IPS-15b (cell line): ENCODE measurements around the gene LAMC1.
A peak's percentile ranks its signal among the peaks of the same experiment; 100 is the strongest.

Source experiments
- H3K27me3 ChIP-seq: one replicate; pipeline ENCODE4 v1.6.1; 2013; ENCODE audit warnings: low read length; ENCODE audit not compliant: control insufficient read depth, insufficient read depth
- H3K36me3 ChIP-seq: one replicate; pipeline ENCODE4 v1.6.1; 2013; ENCODE audit warnings: low read length; ENCODE audit not compliant: control insufficient read depth, insufficient read depth
- H3K4me1 ChIP-seq: one replicate; pipeline ENCODE4 v1.6.1; 2013; ENCODE audit warnings: mild to moderate bottlenecking, low read length; ENCODE audit not compliant: control insufficient read depth, insufficient read depth
- H3K4me3 ChIP-seq: one replicate; pipeline ENCODE4 v1.5.1; 2013; ENCODE audit warnings: low read depth, low read length
- H3K9ac ChIP-seq: one replicate; pipeline ENCODE4 v1.6.1; 2013; ENCODE audit warnings: low read depth, mild to moderate bottlenecking, low read length
- H3K9me3 ChIP-seq: one replicate; pipeline ENCODE4 v1.6.1; 2013; ENCODE audit warnings: mild to moderate bottlenecking, low read length; ENCODE audit not compliant: control insufficient read depth, insufficient read depth

The LAMC1 gene

DNA sequence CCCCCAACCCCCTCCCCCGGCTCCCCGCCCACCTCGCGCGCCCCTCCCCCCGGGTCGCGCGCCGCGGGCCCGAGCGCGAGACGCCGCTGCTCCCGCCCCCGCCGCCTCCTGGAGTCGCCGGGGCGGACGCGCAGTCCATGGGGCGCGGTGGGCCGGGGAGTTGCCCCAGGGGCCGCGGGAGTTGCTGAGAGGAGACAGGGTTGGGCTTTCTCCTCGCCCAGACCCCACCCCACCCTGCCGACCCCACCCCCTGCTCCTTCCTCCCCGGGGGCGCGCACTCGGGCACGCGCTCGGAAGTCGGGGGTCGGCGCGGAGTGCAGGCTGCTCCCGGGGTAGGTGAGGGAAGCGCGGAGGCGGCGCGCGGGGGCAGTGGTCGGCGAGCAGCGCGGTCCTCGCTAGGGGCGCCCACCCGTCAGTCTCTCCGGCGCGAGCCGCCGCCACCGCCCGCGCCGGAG, at the start of gene LAMC1:
Gene LAMC1 (plus strand): TSS at position 275 of the 455 bp plus-strand sequence. CDS start 297 bp downstream, outside the sequence.
- H3K4me3 ChIP-seq = peak within 1 kb of the TSS; percentile 87
- peak within 1 kb of the TSS; percentile 91 for H3K9ac ChIP-seq
- H3K4me1 ChIP-seq = peaks cover 17% of the 10 kb centered on the region

DNA sequence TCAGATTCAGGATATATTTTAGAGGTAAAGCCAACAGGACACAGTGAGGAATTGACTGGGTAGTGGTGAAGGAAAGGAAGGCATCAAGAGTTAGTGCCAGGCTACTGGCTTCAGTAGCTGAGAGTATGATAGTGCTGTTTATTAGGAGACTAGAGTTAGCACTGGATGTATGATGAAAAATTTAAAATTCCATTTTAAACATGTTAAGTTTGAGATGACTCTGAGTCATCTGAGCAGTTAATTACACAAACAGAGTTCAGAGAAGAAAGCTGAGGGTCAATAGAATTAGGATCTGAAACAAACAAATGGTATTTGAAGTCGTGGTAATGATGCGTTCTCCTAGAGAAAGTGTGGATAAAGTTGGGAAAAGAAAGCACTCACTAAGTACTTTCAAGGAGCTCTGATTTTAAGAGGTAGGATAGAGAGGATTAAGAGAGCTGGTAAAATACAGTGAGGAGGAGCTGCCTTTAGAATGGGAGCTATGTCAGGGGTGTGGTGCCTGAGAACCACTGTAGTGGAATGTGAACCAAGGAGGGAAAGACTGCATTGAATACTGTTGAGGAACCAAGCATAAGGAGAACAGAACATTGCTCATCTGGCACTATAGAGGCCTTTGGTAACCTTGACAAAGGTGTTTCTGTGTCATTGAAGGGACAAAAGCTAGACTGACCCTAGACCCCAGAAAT, 48.6 kb upstream of the LAMC1 start:
- H3K9me3 ChIP-seq = no peaks in the 10 kb centered on the region
- H3K4me1 ChIP-seq = peaks cover 5% of the 10 kb centered on the region
- H3K27me3 ChIP-seq = no peaks in the 10 kb centered on the region
- no peak overlapping the region for H3K9ac ChIP-seq
- H3K4me3 ChIP-seq = no peak overlapping the region
- no peaks in the 10 kb centered on the region for H3K36me3 ChIP-seq

More for the DNA sequence above, at the start of gene LAMC1:
- Histone ChIP-seq H3K36me3 (no peaks in the 10 kb centered on the region), H3K27me3 (no peaks in the 10 kb centered on the region), H3K9me3 (no peaks in the 10 kb centered on the region)

GRCh38 chr1:182977480-182977879, 45.7 kb upstream of the LAMC1 start:
- Histone ChIP-seq H3K36me3 (no peaks in the 10 kb centered on the region), H3K4me3 (no peak overlapping the region), H3K9ac (no peak overlapping the region), H3K4me1 (peaks cover 2% of the 10 kb centered on the region), H3K27me3 (no peaks in the 10 kb centered on the region), H3K9me3 (no peaks in the 10 kb centered on the region)

DNA sequence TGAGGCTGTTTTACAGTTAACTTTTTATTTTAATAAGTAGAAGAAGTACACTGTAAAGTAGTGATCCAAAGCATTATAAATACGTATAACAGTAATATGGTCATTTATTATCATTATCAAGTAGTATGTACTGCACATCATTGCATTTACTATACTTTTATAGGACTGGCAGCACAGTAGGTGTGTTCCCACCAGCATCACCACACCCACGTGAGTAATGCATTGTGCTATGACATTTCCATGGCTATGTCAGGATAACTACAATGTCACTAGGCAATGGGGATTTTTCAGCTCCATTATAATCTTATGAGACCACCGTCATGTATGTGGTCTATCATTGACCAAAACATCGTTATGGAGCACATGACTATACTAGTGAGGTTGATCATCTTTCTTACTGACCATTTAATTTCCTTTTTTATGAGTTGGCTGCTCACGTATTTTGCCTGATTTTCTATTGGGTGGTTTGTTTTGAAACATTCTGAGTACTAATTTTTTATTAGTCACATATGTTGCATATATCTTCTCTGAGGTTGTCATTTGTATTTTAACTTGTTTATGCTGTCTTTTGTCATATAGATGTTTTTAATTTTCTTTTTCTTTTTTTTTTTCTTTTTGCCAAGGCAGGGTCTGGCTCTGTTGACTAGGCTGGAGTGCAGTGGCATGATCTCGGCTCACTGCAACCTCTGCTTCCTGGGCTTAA, 44.9 kb upstream of the LAMC1 start:
- Histone ChIP-seq H3K9me3 (no peaks in the 10 kb centered on the region), H3K9ac (no peak overlapping the region), H3K4me3 (no peak overlapping the region), H3K36me3 (no peaks in the 10 kb centered on the region), H3K27me3 (no peaks in the 10 kb centered on the region), H3K4me1 (no peaks in the 10 kb centered on the region)

GRCh38 chr1:182984138-182984537, 39.1 kb upstream of the LAMC1 start:
- Histone ChIP-seq H3K27me3 (no peaks in the 10 kb centered on the region), H3K4me3 (no peak overlapping the region)

GRCh38 chr1:182984621-182985020, 38.6 kb upstream of the LAMC1 start:
- H3K4me3 ChIP-seq = no peak overlapping the region
- no peak overlapping the region for H3K9ac ChIP-seq
- H3K4me1 ChIP-seq = no peaks in the 10 kb centered on the region
- no peaks in the 10 kb centered on the region for H3K9me3 ChIP-seq
- H3K36me3 ChIP-seq = no peaks in the 10 kb centered on the region
- H3K27me3 ChIP-seq = no peaks in the 10 kb centered on the region

More at GRCh38 chr1:182984138-182984537, 39.1 kb upstream of the LAMC1 start:
- H3K9me3 ChIP-seq = no peaks in the 10 kb centered on the region
- H3K9ac ChIP-seq = no peak overlapping the region
- no peaks in the 10 kb centered on the region for H3K4me1 ChIP-seq
- no peaks in the 10 kb centered on the region for H3K36me3 ChIP-seq

DNA sequence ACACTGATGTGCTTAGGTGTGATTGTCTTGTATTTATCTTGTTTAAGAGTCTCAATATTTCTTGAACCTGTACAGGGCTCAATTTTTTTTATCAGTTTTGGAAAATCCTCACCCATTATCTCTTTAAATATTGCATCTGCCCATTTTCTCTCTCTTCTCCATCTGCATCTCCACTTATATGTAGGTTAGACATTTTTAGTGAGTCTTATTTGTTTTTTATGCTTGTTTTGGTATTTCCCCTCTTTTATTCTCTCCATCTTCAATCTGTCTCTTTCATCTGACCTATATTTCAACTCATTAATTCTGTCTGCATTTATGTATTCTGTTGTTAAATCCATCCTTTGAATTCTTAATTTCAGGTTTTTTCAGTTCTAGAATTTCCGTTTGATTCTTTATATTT, 37.3 kb upstream of the LAMC1 start:
- no peaks in the 10 kb centered on the region for H3K27me3 ChIP-seq

GRCh38 chr1:182990413-182991144, 32.6 kb upstream of the LAMC1 start:
- no peak overlapping the region for H3K4me3 ChIP-seq
- H3K27me3 ChIP-seq = no peaks in the 10 kb centered on the region
- no peaks in the 10 kb centered on the region for H3K4me1 ChIP-seq
- no peaks in the 10 kb centered on the region for H3K9me3 ChIP-seq
- no peaks in the 10 kb centered on the region for H3K36me3 ChIP-seq
- H3K9ac ChIP-seq = no peak overlapping the region

More for the DNA sequence above, 37.3 kb upstream of the LAMC1 start:
- H3K4me3 ChIP-seq = no peak overlapping the region
- no peak overlapping the region for H3K9ac ChIP-seq
- no peaks in the 10 kb centered on the region for H3K4me1 ChIP-seq
- H3K9me3 ChIP-seq = no peaks in the 10 kb centered on the region
- H3K36me3 ChIP-seq = no peaks in the 10 kb centered on the region

DNA sequence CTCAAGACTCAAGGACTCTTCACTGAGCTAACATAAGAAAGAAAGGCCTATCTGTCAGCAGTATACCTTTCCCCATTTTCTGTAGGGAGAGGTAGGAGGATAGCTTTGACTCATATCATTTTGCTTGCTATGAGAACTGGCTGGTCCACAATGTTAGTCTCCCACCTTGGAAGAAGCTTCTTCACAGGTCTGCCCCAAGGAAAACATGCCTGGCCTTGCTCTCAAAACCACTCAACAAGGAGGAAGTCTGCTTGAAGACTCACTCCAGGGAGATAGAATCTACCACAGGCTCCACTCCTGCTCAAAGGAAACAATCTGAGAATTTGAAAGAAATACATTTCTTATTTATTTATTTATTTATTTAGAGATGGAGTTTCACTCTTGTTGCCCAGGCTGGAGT, 29.5 kb upstream of the LAMC1 start:
- no peaks in the 10 kb centered on the region for H3K27me3 ChIP-seq
- no peaks in the 10 kb centered on the region for H3K36me3 ChIP-seq
- H3K9ac ChIP-seq = no peak overlapping the region
- no peak overlapping the region for H3K4me3 ChIP-seq
- no peaks in the 10 kb centered on the region for H3K9me3 ChIP-seq
- H3K4me1 ChIP-seq = no peaks in the 10 kb centered on the region

DNA sequence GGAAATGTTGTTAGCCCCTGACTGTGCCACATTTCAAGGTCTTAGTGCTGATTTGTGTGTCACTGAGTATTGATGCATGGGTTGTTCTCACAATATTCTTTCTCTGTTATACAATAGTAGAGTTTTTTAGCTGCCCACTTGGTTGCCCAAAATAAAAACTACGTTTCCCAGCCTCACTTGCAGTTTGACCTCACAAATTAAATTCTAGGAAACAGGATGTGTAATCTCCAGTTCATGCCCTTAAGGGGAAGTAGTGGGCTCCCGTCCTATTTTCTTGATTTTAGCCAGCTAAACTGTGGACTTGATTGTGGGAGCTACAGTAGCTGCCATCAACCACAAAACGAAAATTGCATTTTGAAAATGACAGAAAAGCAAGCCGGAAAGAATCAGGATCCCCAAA, 27.3 kb upstream of the LAMC1 start:
- no peak overlapping the region for H3K9ac ChIP-seq
- no peaks in the 10 kb centered on the region for H3K36me3 ChIP-seq
- no peaks in the 10 kb centered on the region for H3K4me1 ChIP-seq
- H3K4me3 ChIP-seq = no peak overlapping the region
- H3K9me3 ChIP-seq = no peaks in the 10 kb centered on the region
- no peaks in the 10 kb centered on the region for H3K27me3 ChIP-seq

DNA sequence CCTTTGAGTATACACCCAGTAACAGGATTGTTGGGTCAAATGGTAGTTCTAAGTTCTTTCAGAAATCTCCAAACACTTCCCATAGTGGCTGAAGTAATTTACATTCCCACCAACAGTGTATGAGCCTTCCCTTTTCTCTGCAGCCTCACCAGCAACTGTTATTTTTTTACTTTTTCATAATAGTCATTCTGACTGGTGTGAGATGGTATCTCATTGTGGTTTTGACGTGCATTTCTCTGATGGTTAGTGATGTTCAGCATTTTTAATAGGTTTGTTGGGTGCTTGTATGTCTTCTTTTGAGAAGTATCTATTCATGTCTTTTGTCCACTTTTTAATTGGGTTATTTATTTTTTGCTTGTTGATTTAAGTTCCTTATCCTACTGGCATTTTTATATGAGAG, 26.4 kb upstream of the LAMC1 start:
- H3K27me3 ChIP-seq = no peaks in the 10 kb centered on the region
- H3K9ac ChIP-seq = no peak overlapping the region
- no peaks in the 10 kb centered on the region for H3K4me1 ChIP-seq
- no peaks in the 10 kb centered on the region for H3K9me3 ChIP-seq
- H3K4me3 ChIP-seq = no peak overlapping the region
- H3K36me3 ChIP-seq = no peaks in the 10 kb centered on the region
